ENCODE data around the gene YIPF1. TPM values are rescaled to one million over a fixed set of nuclear protein-coding genes. Genes with fewer than 3 reads are reported as not detected.
A peak's percentile ranks its signal among the peaks of the same experiment; 100 is the strongest.
"Not testable (repeated sequence)": the region's sequence is repeated elsewhere in the genome, so short reads cannot be mapped to it uniquely, and the experiment has no call there.

The YIPF1 gene
- total RNA-seq, 1 donor from 2014 or later: 14.1 TPM

DNA sequence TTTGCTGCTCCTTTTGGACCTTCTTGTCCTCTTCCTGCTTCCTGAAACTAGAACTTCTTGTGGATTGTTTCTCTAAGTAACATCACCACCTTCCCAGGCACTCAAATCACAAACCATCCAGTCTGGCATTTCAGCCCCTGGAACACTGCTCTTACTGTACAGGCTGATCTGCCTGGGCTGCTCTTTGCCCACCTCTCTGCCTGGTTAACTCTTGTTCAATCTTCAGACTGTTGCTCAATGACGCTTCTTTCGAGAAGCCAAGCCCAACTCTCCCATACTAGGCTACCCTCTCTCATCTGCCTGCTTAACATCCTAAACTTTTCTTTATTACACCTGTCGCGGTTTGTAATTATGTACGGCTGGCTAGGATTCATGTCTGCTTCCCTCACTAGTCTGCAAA is 5.0 kb upstream of the YIPF1 start:
- DNase-seq: no peak

DNA sequence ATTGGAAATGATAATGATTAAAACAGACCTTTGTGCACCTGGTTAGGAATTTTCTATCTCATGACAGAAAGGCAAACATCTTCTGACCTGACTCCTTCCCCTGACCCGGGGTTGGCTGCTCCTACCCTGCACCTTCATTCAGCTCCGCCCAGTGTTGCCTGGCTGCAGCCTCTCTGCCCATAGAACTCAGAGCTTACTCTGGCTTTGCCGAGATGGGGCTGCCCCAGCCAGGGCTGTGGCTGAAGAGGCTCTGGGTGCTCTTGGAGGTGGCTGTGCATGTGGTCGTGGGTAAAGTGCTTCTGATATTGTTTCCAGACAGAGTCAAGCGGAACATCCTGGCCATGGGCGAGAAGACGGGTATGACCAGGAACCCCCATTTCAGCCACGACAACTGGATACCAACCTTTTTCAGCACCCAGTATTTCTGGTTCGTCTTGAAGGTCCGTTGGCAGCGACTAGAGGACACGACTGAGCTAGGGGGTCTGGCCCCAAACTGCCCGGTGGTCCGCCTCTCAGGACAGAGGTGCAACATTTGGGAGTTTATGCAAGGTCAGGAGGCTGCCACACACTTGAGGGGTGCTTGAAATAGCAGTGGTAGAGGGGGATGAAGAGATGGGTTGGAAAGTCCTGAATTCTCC is 4.5 kb upstream of the YIPF1 start, which contains the start of gene DIO1:
Gene DIO1 (plus strand): TSS at position 189 of the 638 bp plus-strand sequence. CDS start 24 bp downstream, at position 213.
- no peak for DNase-seq

DNA sequence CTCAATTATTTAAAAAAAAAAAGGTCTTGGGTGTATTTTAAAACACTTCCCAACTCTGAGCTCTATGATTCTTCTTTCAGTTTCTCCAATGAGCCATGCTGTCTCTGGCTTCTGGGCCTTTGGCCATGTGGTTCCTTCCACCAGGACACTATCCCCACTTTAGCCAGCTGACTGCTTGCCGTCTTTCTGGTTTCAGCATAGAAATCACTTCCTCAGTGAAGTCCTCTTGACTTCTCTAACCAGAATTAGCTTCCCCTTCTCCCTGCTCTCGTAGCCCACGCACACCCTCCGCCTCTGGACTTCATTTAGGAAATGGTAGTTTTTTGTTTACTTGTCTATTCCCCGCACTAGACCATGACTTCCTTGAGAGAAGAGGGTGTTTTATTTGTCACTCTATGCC is 3.3 kb upstream of the YIPF1 start:
- no peak for DNase-seq

DNA sequence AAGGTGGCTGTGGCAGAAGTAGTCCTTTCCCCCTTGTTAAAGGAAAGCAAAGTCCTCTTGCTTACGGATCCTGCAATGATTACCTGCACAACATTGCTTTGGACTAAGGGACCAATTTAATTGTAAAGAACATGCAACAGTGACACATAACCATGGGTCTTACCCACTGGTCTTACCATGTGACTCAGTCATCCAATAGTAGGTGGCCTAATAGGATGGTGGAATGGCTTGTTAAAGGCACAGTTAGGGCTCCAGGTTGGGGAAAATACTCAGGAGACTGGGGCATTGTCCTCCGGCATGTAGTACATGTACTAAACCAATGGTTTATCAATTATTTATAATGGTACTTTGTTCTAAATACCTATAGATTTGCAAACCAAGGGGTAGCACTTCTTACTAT is 2.1 kb upstream of the YIPF1 start:
- no peak for DNase-seq

DNA sequence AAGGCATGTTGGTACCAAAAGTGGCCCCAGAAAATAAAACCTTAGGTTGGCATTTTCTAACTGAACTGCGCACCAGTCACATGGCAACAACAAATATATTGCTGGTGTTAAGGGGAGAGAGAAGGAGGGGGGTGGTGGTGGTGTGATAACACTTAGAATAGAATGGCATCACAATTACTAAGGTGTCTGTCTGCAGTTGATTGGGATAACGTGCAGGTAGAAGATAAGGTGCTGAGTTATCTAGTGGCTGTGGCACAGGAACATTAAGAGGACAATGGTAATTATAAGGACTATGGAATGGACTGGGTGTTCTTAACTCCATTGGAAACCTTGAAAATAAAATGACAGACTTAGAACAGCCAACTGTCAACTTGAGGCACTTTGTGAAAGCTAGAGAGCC is 1.4 kb upstream of the YIPF1 start:
- DNase-seq: no peak

DNA sequence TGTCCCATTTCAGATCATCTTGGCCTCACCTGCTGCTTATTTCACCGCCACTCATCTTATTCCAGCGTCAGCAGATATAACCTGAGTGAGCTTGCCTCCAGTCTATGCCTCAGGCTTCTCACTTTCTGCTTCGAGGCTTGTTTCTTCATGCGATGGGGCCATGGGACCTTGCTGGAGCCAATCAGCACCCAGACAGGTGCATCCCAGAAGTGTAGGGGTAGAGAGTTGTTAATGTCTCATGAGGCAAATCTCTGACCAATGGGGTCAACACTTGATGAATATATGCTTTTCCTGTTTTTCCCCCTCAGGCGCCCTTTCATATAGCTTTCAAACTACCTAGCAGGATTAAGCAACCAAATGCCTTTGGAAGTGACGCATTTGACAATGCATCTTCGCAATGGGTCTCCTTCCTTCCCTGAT is 935 bp upstream of the YIPF1 start:
- DNase-seq: peak; percentile 25

DNA sequence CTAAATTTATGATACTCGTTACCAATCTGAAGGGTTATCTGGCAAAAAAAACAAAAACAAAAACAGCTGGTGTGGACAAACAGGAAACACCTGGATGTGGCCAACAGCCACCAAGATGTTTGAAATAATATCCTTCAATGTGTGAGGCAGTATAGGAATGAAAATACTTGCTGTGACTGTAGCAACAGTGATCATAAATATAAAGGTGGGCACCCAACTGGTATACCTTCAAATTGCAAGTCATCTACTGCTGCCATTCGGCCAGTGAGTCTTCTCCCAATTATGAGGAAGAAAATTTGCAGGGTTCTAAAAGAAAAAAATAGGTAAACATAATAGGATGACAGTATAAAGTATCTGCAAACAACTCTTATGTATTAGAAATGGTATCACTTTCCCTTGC is 916 bp downstream of the YIPF1 start:
- DNase-seq: no peak

DNA sequence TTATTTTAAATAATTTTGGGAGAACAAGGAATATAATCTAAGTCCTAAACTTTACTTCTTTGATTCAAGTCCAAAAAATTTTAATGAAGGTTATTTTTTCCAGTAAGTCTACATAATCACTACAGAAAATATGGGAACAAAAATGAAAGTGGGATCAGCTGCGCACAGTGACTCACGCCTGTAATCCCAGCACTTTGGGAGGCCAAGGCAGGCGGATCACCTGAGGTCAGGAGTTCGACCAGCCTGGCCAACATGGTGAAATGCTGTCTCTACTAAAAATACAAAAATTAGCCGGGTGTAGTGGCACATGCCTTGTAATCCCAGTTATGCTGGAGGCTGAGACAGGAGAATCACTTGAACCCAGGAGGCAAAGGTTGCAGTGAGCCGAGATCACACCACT is 6.0 kb downstream of the YIPF1 start:
- not testable (repeated sequence) for DNase-seq

DNA sequence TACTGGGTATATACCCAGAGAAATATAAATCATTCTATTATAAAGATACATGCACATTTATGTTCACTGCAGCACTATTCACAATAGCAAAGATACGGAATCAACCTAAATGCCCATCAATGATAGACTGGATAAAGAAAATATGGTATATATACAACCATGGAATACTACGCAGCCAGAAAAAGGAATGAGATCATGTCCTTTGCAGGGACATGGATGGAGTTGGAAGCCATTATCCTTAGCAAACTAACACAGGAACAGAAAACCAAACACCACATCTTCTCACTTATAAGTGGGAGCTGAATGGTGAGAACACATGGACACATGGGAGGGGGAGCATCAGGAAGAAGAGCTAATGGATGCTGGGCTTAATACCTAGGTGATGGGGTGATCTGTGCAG is 7.7 kb downstream of the YIPF1 start:
- DNase-seq: not testable (repeated sequence)

DNA sequence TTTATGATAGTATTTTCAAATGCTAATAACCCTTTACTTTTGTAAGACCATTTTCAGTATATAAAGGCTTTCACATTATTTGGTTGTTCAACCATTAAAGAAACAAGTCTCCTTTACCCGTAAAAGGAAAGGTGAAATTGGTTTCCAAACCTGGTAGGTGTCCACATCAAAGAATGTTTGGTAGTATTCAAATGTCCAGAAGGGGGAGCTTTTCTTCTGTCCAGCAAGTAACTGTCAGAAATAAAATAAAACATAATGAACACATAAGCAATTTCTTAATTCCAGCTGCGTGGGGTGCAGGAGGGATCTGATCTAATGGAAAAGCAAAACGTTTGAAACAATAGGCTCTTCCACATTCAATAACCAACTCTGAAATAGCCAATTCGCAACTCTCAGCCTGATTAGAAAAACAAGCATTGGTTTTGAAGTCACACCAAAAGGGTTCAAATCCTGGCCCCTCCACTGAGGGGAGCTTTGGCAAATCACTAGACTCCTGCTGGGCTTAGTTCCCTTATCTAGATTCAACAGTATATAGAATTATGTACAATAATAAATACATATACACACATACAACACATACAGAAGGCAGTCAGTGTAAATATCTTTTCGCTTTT is 11.0 kb downstream of the YIPF1 start:
- peak; percentile 46 for DNase-seq

DNA sequence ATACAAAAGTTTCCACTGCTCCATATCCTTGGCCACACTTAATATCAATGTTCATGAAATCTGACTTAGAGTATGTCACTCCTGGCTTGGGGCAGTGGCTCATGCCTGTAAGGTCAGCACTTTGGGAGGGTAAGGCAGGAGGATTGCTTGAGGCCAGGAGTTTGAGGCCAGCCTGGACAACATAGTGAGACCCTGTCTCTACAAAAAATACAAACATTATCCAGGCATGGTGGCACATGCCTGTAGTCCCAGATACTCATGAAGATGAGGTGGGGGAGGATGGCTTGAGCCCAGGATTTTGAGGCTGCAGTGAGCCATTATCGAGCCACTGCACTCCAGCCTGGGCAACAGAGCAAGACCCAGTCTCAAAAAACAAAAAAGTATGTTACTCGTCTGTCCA is 14.4 kb downstream of the YIPF1 start:
- not testable (repeated sequence) for DNase-seq

DNA sequence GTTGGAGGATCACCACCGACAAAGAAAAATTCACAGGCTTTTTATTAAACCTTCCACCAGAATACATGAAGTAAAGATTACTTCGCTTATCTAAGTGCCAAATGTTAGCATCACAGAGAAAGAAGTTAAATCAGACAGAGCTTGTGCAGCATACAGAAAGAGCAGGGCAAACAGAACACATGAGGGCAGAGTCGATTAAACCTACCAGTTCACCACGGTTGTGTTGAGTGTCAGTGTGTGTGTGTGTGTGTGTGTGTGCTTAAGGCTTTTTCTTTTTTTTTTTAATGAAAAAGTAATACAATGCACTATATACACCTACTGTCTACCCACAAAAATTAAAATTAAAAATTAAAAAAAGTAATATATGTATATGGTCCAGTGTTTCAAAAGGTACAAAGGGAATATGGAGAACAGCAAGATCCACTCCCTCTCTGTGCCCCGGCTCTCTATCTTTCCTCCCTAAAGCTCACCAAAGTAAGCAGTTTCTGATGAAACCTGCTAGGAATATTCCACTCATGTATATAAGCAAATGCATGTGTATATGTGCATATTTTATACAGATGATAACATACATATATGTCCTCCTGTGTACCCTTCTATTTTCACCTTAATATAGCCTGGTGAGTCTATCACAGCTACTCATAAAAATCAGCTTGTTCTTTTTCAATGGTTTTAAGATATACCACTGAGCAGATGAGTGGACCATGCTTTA is 17.7 kb downstream of the YIPF1 start:
- DNase-seq: no peak

DNA sequence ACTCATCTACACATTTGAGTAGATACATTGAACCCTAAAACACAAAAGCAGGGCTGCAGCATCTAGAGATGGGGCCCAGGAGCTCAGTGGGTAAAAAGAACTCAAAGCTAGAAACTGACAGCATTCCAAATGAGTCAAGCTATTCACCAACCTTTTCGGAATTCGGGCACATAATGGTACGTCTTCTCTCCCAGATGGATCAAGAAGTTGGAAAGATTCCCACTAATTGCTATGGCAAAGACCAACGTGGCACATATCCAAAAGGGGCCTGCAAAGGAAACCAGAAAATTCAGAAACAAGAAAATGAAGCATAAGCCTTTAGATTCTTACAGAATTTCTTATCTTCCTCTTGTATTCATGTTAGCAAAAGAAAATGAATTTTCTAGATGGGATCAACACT is 18.4 kb downstream of the YIPF1 start:
- peak; percentile 59 for DNase-seq

DNA sequence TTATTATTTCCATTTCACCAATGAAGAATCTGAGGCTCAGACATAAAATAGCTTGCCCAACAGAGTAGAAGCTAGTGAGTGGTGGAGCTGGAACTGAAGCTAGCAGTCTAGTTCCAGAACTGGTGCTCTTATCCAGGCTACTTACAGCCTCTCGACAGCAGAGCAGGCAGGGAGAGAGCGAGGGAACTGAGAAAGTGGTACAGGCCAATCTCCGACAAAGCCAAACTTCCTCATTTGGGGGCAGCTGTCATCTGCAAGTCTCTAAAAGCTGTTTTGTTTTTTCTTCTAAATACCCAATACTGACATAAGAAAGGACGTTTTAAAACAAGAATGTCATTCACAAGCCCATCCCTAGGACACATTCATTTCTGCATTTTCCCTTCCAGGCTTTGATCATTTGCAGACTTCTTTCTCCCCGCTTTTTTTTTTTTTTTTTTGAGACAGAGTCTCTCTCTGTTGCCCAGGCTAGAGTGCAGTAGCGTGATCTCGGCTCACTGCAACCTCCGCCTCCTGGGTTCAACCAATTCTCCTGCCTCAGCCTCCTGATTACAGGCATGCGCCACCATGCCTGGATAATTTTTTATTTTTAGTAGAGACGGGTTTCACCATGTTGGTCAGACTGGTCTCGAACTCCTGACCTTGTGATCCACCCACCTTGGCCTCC is 20.0 kb downstream of the YIPF1 start:
- DNase-seq: no peak

DNA sequence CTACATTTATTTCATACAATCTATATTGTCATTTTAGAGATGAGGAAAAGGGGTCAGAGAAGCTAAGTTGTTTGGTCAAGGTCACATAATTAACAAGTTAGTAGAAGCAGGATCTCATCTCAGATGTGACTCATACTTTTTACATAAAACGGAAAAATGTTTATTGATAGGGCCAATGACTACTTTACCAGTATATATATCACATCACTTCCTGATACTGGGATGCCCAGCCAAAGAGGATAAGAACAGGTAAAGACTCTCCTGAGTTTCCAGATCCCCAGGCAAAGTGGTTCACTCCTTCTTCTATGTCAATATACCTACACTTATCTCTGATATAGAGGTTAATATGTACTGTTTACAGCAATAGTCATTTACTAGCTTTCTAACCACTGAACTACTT is 21.0 kb downstream of the YIPF1 start:
- no peak for DNase-seq

DNA sequence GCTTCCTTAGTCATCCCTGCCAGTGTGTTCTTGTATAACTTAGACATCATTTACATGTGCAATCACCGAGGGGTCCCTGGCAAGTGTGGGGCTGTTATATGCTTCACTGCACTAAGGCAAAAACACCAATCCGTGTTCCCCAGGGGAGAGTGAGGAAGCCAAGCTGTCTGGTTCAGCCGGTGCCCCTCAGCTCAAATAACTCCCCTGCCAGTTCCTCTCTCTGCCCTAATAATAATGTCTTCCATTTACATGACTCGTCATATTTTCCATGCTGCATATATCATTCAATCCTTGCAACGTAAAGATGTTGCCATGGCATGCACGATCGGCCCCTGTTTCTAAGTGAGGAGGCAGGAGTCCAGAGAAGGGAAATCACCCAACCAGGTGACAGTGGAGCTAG is 27.1 kb downstream of the YIPF1 start:
- DNase-seq: no peak

DNA sequence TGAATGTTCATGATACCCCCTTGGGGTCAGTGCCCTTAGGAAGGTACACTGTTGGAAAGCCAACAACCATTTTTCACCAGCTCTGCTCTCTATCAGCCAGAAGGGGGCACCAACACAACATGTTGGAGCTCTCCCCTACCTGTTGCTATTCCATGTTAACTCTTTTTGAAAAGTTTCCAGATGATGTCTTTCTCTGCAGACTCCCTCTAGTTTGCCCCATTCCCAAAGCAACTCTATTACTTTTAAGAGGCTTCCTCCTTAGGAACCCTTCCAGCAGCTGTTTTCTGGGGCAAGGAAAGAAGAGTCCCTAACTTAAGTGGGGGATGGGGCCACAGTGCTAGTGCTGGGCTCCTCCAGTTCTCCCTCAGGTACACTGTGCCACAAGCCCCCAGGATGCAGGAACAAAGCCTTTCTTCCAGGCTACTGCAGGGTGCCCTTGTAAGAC is 28.6 kb downstream of the YIPF1 start:
- peak; percentile 76 for DNase-seq

DNA sequence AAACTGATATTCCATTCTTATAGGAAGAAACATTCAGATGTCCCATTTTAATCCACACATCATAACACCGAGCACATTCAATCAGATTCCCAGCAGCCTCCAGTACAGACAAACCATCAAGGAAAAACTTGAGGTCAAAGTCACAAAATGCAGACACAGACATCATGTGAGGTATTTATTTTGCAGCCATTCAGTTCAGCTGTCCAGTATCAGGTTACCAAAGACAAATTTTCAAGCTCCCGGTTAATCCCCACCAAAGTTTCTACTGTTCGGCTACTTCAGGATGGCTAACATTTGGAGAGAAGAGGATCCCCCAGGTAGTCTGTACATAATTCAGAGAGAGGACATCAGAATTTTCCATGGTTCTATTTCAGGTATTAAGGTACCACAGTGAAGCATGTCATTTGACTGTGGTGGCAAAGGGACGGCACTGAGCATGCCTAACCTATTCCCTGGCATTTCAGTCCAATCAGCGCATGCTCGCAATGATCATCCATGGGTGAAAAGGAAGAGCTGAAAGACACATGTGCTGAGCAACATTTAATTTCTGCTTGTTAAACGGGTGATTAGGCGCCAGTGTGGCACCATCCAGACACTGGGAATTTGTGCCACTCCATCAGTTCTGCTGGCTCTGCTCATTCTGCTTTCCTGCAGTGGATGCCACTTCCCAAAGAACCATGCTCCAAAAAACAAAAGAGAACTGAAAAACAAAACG is 37.9 kb downstream of the YIPF1 start:
- DNase-seq: no peak

DNA sequence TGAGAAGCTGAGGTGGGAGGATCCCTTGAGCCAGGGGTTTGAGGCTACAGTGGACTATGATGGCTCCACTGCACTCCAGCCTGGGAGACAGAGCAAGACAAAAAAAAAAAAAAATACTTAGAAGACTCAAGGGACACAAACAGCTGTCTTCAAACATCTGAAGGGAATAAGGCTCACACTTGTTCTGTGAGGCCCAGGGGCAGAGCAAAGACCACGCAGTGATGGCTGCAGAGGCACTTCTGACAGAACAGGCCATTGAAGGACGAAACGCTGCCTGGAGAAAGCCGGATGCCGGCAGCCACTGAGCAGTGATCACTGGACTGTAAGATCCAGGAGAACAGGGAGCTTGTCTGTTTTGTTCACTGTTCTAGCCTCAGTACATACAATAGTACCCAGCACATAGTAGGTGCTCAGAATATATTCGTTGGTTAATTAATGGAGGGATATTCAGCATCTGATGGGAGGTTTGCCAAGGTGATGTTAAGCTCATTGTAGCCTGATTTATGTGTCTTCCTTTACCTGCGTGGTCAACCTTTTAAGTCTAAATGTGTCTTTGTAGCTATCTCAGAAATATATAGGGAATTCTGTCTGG is 39.4 kb downstream of the YIPF1 start:
- DNase-seq: no peak

DNA sequence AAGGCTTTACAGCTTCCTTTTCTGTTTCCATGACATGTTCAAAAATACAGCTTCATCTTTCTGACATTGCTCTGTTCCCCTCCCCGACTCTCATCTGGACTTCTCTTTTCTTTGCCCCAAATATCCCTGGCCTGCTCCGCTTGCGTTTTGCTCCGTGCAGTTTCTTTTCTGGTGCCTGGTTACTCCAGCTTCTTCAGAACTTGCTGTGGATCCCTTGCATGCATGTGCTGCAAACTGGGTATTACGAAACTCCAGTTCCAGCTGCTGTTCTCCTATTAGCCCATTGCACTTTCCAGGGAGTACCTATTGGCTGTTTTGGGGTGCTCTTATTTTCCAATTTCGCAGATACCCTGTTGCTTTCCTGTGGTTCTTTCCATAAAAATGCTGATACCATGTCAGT is 41.6 kb downstream of the YIPF1 start:
- no peak for DNase-seq

DNA sequence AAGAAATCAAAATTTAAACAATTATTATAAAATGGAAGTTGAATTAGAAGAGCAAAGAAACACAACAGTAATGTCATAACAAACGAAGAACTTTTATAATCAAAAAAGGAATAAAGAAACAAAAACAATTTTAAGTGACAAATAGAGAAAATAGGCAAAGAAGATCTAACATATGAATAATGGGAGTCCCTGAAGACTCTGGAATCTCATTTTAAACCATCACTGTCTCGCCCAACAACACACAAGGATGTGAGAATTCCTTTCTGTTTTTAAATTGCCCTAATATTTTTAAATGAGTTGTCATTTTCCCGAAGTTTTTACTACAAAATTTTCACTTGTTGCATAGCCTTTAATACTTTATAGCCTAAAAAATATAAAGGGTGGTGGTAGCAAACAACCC is 47.2 kb downstream of the YIPF1 start:
- no peak for DNase-seq

DNA sequence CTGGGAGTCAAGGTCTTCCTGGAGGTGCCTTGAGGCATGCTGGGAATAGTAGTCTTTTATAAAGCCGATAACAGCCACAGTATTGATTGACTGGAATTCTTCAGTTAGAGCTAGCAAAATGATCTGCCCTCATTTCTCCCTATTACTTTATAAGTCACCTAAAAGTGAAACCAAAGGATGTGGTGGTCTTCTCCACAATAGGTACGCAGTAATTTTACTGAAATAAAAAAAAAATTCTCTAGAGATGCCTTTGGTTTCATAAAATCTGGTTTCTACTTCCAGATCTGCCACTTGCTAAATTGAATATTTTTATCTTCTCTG is 51.0 kb downstream of the YIPF1 start:
- DNase-seq: no peak
